HG03378 (cell line): ENCODE data around the gene SATL1.
A peak's percentile ranks its signal among the peaks of the same experiment; 100 is the strongest.
"Not testable (repeated sequence)": the region's sequence is repeated elsewhere in the genome, so short reads cannot be mapped to it uniquely, and the experiment has no call there.

Source experiments
- ATAC-seq: cut with Tn5 transposase; IDR thresholded peaks from one replicate; pipeline ENCODE4 v1.9.1; 2021; ENCODE audit warnings: mild to moderate bottlenecking, moderate library complexity; ENCODE audit not compliant: unreplicated experiment

The SATL1 gene, protein sequence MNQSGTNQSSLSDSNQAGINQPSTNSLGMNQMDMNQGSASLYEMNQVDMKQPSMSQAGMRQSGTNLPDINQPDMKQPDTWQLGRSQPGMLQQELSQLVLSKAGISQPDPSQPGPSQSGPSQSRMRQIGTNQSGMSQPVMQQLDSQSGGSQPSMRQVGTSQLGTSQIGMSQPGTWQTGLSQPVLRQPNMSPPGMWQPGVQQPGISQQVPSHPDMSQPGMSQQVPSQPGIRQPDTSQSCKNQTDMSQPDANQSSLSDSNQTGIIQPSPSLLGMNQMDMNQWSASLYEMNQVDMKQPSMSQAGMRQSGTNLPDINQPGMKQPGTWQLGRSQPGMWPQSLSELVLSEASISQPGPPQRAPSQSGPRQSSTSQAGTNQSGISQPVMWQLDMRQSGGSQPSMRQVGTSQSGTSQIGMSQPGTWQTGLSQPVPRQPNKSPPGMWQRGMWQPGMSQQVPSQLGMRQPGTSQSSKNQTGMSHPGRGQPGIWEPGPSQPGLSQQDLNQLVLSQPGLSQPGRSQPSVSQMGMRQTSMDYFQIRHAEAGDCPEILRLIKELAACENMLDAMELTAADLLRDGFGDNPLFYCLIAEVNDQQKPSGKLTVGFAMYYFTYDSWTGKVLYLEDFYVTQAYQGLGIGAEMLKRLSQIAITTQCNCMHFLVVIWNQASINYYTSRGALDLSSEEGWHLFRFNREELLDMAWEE

GRCh38 chrX:85243761-85244449 lies at the start of gene SATL1, which contains the start of gene ZNF711:
SATL1 (minus strand) TSS chrX:85243779; CDS start chrX:85108968, 134,811 bp downstream.
ZNF711 (plus strand) TSS chrX:85243991; CDS start chrX:85247573, 3,582 bp downstream.
- peak; percentile 48 for ATAC-seq

GRCh38 chrX:85288992-85289723 lies 45.6 kb upstream of the SATL1 start:
- no peak for ATAC-seq

- ATAC-seq = not testable (repeated sequence)
Measured at GRCh38 chrX:85285286-85285685, 41.7 kb upstream of the SATL1 start.

- ATAC-seq = peak; percentile 46
Measured at GRCh38 chrX:85244450-85245211, 1.1 kb upstream of the SATL1 start.

GRCh38 chrX:85243155-85243554 lies 424 bp downstream of the SATL1 start:
- no peak for ATAC-seq

DNA sequence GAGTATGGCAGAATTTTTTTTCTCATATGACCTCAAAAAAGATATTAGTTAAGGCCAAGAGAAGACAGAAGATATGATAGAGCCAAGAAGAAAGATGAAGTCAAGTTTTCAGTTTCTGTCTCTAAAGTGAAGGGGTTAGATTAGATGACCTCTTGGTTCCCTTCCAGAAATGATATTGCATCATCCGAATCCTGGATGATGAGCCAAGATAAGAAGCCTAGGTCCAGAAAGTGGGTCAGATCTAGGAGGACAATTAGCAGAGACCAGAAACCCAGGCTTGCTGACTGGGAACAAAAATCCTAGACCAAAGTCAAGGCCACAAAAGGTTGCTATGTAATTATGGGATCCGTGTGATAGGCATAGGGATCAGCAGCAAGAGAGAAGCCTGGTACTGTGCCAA lies 20.2 kb downstream of the SATL1 start:
- ATAC-seq = no peak

DNA sequence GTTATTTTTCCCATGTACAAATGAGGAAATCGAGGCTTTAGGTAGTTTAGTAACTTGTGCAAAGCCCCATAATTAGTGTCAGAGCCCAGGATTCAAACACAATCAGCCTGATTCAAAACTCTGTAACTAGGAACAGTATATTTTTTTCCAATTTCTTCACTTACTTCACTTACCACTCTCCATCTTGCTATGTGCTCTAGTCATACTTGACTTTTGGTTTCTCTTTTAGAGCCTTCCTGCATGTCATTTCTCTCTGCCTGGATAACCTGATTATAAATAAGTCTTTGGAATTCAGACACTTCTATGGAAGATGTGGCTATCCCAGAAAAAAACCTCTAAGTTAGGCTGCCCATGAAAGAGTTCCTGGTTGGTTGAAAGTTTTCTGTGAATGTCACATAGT lies 22.2 kb downstream of the SATL1 start:
- ATAC-seq = no peak

DNA sequence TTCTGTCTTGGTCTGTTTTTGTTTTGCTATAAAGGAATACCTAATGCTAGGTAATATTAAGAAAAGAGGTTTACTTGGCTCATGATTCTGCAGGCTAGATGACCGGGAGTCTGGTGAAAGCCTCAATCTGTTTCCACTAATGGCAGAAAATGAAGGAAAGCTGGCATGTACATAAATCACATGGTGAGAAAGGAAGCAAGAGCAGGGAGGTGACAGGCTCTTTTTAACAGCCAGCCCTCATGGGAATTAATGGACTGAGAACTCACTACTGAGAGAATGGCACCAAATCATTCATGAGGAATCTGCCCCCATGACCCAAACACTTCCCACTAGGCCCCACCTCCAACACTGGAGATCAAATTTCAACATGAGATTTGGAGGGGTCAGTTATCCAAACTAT lies 27.6 kb downstream of the SATL1 start:
- no peak for ATAC-seq

DNA sequence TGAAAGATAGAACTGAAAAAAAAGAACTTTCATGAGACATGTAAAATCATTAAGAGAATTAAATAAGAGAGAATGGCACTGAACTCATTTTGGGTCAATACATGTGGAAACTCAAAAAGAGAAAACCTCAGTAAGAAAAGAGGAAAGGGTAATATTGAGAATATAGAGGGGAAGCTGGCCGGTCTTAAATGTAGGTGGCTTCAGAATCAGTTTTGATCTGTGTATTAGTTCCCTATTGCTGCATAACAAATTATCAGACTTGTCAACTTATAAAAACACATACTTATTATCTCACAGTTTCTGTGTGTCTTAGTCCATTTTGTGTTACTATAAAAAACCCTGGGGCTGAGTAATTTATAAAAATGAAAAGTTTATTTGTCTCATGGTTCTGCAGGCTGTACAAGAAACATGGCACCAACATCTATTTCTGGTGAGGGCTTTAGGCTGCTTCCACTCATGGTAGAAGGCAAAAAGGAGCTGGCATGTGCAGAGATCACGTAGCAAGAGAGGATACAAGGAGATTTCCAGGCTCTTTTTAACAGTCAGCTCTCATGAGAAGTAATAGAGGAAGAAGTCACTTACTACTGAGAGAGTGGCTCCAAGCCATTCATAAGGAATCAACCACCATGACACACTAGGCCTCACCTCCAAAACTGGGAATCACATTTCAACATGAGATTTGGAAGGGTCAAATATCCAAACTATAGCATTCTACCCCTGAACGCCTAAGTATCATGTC lies 29.6 kb downstream of the SATL1 start:
- ATAC-seq = no peak

DNA sequence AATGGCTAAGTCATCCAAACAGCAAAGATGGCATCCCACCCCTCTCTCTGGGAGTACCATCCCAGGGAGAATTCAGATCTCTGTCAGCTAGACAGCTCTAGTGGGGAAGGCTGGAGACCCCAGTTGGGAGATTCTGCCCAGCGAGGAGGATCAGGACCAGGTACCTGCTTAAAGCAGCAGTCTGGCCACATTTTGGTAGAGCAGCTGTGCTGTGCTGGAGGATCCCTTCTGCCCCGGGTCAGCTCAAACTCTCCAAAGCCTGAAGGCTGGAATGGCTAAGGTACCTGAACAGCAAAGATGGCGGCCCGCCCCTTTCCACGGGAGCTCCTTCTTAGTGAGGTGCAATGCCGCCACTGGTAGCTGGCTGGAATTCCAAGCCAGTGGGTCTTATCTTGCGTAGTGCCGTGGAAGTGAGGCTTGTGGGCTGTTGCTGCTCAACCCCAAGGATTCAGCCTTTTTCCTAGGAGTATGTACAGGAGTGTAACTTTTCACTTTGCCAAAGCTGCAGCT lies 40.1 kb downstream of the SATL1 start:
- ATAC-seq = no peak

DNA sequence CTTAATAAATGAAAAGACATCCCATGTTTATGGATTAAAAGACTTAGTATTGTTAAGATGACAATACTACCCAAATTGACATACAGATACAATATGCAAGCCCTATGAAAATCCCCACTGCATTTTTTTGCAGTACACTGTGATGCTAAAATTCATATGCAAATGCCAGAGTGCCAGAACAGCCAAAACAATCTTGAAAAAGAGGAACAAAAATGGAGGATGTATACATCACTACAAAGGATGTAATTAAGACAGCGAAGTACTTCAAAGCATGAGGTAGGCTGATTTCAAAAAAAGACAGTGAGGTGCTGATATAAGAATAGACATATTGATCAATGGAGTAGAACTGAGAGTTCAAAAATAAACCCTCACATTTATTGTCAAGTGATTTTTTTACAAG lies 47.3 kb downstream of the SATL1 start:
- no peak for ATAC-seq

DNA sequence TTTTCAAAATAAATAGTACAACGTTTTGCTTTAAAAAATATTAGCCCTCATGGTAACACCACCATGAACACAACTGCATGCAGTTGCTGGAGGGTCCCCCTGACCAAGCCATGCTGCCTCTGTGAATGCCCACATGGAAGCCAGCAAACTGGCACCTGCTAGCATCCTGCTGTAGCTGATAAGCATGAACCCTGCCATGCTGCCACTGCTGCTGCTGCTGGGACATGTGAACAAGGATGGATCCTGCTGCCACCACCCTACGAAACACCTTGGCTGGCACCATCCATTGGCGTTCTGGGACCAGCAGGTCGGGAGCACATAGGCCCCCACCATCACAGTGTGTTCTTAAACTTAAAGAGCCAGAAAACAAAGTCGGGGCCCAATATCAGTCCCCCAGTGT lies 83.9 kb downstream of the SATL1 start:
- no peak for ATAC-seq

DNA sequence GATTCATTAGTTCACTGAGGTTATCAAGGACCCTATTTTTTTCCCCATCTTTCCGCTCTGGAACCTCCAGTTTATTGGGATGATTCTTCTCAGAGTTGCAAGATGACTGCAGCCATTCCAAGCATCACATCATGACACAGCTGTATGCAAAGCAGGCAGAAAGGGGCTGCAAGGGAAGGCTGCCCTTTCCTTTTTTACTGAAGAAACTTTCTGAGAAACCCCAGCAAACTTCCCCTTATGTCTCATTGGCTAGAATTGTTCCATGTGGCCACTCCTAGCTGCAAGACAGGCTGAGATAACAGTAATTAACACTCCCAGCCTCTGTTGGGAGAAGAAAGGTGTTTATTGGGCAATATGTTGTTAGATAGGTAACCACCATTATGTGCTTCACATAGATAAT lies 102.6 kb downstream of the SATL1 start:
- ATAC-seq = peak; percentile 77

- ATAC-seq = no peak
Measured at GRCh38 chrX:85139422-85139821, 104.2 kb downstream of the SATL1 start.

GRCh38 chrX:85136409-85136808 lies 107.2 kb downstream of the SATL1 start:
- ATAC-seq = no peak

GRCh38 chrX:85115252-85115651 lies 128.3 kb downstream of the SATL1 start:
- ATAC-seq = no peak

DNA sequence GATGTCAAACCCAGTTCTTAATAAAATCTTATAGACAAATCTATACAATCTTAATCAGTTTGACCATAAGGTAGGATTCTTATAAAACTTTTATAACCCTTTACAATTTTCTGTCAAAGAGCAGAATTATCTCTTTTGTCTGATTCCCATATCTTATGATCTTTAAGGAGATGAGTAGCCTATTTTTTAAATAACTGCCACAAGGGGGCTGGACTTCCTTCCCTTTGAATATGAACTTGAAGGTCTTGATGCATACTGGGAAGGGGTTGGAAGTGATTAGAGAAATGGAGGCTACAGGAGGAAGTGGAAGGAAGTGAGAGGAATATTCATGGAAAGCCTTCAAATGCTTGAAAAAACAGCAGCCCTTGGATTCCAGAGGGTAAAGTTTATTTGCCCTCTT lies 128.8 kb downstream of the SATL1 start:
- ATAC-seq = no peak

GRCh38 chrX:85114171-85114570 lies 129.4 kb downstream of the SATL1 start:
- ATAC-seq = no peak

GRCh38 chrX:85113746-85114145 lies 129.8 kb downstream of the SATL1 start:
- no peak for ATAC-seq
